Gastrocnemius medialis (tissue), 4 donors: ENCODE data around the gene LYST. TPM values are rescaled to one million over a fixed set of nuclear protein-coding genes. Genes with fewer than 3 reads are reported as not detected.

Experiments
- ATAC-seq, 2 donors: fragments of 150-250 bp; one replicate each; pipeline ENCODE4 v1.9.1; 2016
- DNase-seq, 2 donors: peaks; one replicate each; pipeline ENCODE4 v3.0.0-alpha.2; 2019
- H3K27ac ChIP-seq, 4 donors: fragments of 200-600 bp; sonication (generic); 1 replicate in 1 of 4; 2 replicates in 3 of 4; pipeline ENCODE4 v1.5.1; 2016 to 2018; ENCODE audit warnings: mild to moderate bottlenecking in 2 of 4, moderate library complexity in 1 of 4
- H3K27me3 ChIP-seq, 3 donors: fragments of 200-600 bp; sonication (generic) in 2 of 3; 1 replicate in 1 of 3; 2 replicates in 2 of 3; pipeline versions ENCODE4 v1.5.1 to v1.6.0; 2016 to 2019; ENCODE audit warnings: mild to moderate bottlenecking in 1 of 3, moderate library complexity in 1 of 3
- H3K36me3 ChIP-seq, 2 donors: fragments of 200-600 bp; sonication (generic) in 1 of 2; one replicate each; pipeline ENCODE4 v1.5.1; 2017 to 2018
- H3K4me1 ChIP-seq, 2 donors: fragments of 200-600 bp; sonication (generic) in 1 of 2; one replicate each; pipeline ENCODE4 v1.5.1; 2016 to 2017; ENCODE audit warnings: mild to moderate bottlenecking in 2 of 2
- H3K4me3 ChIP-seq, 4 donors: fragments of 200-600 bp; sonication (generic) in 3 of 4; 1 replicate in 1 of 4; 2 replicates in 3 of 4; pipeline ENCODE4 v1.5.1; 2016 to 2019; ENCODE audit warnings: mild to moderate bottlenecking in 2 of 4
- H3K9me3 ChIP-seq, 3 donors: fragments of 200-600 bp; sonication (generic) in 2 of 3; 1 replicate in 1 of 3; 2 replicates in 2 of 3; pipeline ENCODE4 v1.5.1; 2016 to 2019
- CTCF ChIP-seq, 5 experiments: fragments of 450-650 bp in 3 of 5; fragments of 200-600 bp in 2 of 5; sonication (generic) in 2 of 5; IDR thresholded peaks in 4 of 5; conservative IDR thresholded peaks in 1 of 5; 1 replicate in 4 of 5; 2 replicates in 1 of 5; pipeline ENCODE4 v1.5.1; 2016 to 2019; ENCODE audit warnings: antibody characterized with exemption in 5 of 5, mild to moderate bottlenecking in 3 of 5, moderate library complexity in 3 of 5
- POLR2A ChIP-seq, 2 donors: fragments of 450-650 bp; IDR thresholded peaks; one replicate each; pipeline ENCODE4 v1.6.1; 2017; ENCODE audit warnings: antibody characterized with exemption in 2 of 2, mild to moderate bottlenecking in 2 of 2, moderate library complexity in 2 of 2
- in situ Hi-C, 4 donors: fragments of 200-750 bp; cut with MboI; loops; one replicate each; pipeline versions ENCODE4 v1.15.0 to v1.8.0; 2017; ENCODE audit warnings: low sequenced_read_pairs in 4 of 4
- intact Hi-C: fragments of 100-400 bp; cut with DNase I; formaldehyde crosslinking; loops from one replicate; pipeline ENCODE4 v1.15.1; 2023; ENCODE audit warnings: low total_unique reads
- total RNA-seq, 4 donors: library from RNA; depleted of rRNA; stranded (reverse); fragments of >200 nt; gene quantifications; one replicate each; pipeline versions ENCODE4 v1.1.0 to v1.2.3, GENCODE V29; 2016

Gene LYST
- total RNA-seq, 4 donors from 2014 or later: 6.6 to 21.9 (median 10.7) TPM

GRCh38 chr1:235817101-235817728, 49.5 kb downstream of the LYST start:
- H3K27me3 ChIP-seq: no peaks in the 10 kb centered on the region
- no peaks in the 10 kb centered on the region for H3K9me3 ChIP-seq
- intact Hi-C loops (no loop called here), in situ Hi-C loops (no loop called here)
- ATAC-seq (no peak), DNase-seq (no peak)
- H3K4me3 ChIP-seq: no peak overlapping the region
- no peak overlapping the region for H3K27ac ChIP-seq
- TF ChIP-seq POLR2A (IDR thresholded peaks at IDR 0.05): no peak
- no peak for TF ChIP-seq CTCF (IDR thresholded peaks at IDR 0.05 in 4 of 5, conservative IDR thresholded peaks at IDR 0.05 in 1 of 5)
- no peaks in the 10 kb centered on the region for H3K36me3 ChIP-seq
- no peaks in the 10 kb centered on the region for H3K4me1 ChIP-seq

- in situ Hi-C loops (no loop called here), intact Hi-C loops (no loop called here)
- Histone ChIP-seq H3K27me3 (no peaks in the 10 kb centered on the region), H3K27ac (no peak overlapping the region), H3K9me3 (no peaks in the 10 kb centered on the region), H3K4me3 (no peak overlapping the region), H3K36me3 (peaks cover 0 to 14% of the 10 kb centered on the region in 2 donors), H3K4me1 (no peaks in the 10 kb centered on the region)
- TF ChIP-seq POLR2A (IDR thresholded peaks at IDR 0.05) (no peak), CTCF (IDR thresholded peaks at IDR 0.05 in 4 of 5, conservative IDR thresholded peaks at IDR 0.05 in 1 of 5) (no peak)
- ATAC-seq: no peak
- no peak for DNase-seq
These were observed 56.9 kb downstream of the LYST start for GRCh38 chr1:235809688-235810397.

GRCh38 chr1:235808223-235808622, 58.5 kb downstream of the LYST start:
- Histone ChIP-seq H3K27ac (no peak overlapping the region), H3K27me3 (no peaks in the 10 kb centered on the region), H3K4me1 (no peaks in the 10 kb centered on the region), H3K9me3 (no peaks in the 10 kb centered on the region), H3K4me3 (no peak overlapping the region), H3K36me3 (peaks cover 0 to 14% of the 10 kb centered on the region in 2 donors)
- intact Hi-C loops: no loop called here
- TF ChIP-seq POLR2A (IDR thresholded peaks at IDR 0.05): no peak
- TF ChIP-seq CTCF (IDR thresholded peaks at IDR 0.05 in 4 of 5, conservative IDR thresholded peaks at IDR 0.05 in 1 of 5): no peak
- ATAC-seq (no peak), DNase-seq (no peak)
- in situ Hi-C loops: no loop called here

- H3K27ac ChIP-seq: no peak overlapping the region
- H3K9me3 ChIP-seq: no peaks in the 10 kb centered on the region
- no peak for TF ChIP-seq CTCF (IDR thresholded peaks at IDR 0.05 in 4 of 5, conservative IDR thresholded peaks at IDR 0.05 in 1 of 5)
- TF ChIP-seq POLR2A (IDR thresholded peaks at IDR 0.05): no peak
- in situ Hi-C loops: no loop called here
- no peaks in the 10 kb centered on the region for H3K4me1 ChIP-seq
- ATAC-seq: no peak
- DNase-seq: no peak
- H3K27me3 ChIP-seq: no peaks in the 10 kb centered on the region
- H3K4me3 ChIP-seq: no peak overlapping the region
- intact Hi-C loops: no loop called here
- peaks cover 0 to 14% of the 10 kb centered on the region in 2 donors for H3K36me3 ChIP-seq
These were observed 60.6 kb downstream of the LYST start for GRCh38 chr1:235806123-235806522.
